ENCODE measurements around the gene TEX11.

- no peak for TF ChIP-seq CTCF (IDR thresholded peaks at IDR 0.05)
- no peak for TF ChIP-seq EP300 (IDR thresholded peaks at IDR 0.05)
- TF ChIP-seq POLR2AphosphoS5 (IDR thresholded peaks at IDR 0.05) = no peak
These were observed 46.4 kb upstream of the TEX11 start for GRCh38 chrX:70954871-70955270.
